Astrocyte of the spinal cord (primary cell): Measurements from ENCODE around the gene UGT1A4.

Experiments
- DNase-seq: peaks from one replicate; pipeline ENCODE4 v3.0.0; 2011; ENCODE audit warnings: low read depth, low spot score
- H3K4me3 ChIP-seq: 2 replicates; pipeline ENCODE4 v1.5.1; 2011; ENCODE audit warnings: low read depth, mild to moderate bottlenecking, low read length, moderate library complexity
- in situ Hi-C: cut with HindIII; loops from 2 replicates; pipeline ENCODE4 v1.10.0; 2017; ENCODE audit warnings: low sequenced_read_pairs
- TF ChIP-seq, protein P1 (sequence below): IDR thresholded peaks from 2 replicates; pipeline ENCODE4 v1.5.1; 2012; ENCODE audit warnings: low read depth, mild to moderate bottlenecking, low read length, inconsistent platforms

The UGT1A4 gene

DNA sequence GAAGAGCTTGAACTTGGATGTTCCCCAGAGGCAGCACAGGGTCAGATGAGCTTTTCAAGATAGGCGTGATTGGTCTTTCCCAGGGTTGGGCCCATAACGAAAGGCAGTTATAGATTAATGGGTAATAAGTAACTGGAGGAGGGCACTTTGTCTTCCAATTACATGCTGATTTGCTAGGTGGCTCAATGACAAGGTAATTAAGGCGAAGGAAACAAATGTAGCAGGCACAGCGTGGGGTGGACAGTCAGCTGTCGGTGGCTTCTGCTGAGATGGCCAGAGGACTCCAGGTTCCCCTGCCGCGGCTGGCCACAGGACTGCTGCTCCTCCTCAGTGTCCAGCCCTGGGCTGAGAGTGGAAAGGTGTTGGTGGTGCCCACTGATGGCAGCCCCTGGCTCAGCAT is at the start of gene UGT1A4:
Gene UGT1A4 (plus strand): TSS at position 185 of the 400 bp plus-strand sequence. CDS start 85 bp downstream, at position 270.
- no peak for DNase-seq
- in situ Hi-C loops = no loop called here
- TF ChIP-seq, protein P1, sequence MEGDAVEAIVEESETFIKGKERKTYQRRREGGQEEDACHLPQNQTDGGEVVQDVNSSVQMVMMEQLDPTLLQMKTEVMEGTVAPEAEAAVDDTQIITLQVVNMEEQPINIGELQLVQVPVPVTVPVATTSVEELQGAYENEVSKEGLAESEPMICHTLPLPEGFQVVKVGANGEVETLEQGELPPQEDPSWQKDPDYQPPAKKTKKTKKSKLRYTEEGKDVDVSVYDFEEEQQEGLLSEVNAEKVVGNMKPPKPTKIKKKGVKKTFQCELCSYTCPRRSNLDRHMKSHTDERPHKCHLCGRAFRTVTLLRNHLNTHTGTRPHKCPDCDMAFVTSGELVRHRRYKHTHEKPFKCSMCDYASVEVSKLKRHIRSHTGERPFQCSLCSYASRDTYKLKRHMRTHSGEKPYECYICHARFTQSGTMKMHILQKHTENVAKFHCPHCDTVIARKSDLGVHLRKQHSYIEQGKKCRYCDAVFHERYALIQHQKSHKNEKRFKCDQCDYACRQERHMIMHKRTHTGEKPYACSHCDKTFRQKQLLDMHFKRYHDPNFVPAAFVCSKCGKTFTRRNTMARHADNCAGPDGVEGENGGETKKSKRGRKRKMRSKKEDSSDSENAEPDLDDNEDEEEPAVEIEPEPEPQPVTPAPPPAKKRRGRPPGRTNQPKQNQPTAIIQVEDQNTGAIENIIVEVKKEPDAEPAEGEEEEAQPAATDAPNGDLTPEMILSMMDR = no peak

DNA sequence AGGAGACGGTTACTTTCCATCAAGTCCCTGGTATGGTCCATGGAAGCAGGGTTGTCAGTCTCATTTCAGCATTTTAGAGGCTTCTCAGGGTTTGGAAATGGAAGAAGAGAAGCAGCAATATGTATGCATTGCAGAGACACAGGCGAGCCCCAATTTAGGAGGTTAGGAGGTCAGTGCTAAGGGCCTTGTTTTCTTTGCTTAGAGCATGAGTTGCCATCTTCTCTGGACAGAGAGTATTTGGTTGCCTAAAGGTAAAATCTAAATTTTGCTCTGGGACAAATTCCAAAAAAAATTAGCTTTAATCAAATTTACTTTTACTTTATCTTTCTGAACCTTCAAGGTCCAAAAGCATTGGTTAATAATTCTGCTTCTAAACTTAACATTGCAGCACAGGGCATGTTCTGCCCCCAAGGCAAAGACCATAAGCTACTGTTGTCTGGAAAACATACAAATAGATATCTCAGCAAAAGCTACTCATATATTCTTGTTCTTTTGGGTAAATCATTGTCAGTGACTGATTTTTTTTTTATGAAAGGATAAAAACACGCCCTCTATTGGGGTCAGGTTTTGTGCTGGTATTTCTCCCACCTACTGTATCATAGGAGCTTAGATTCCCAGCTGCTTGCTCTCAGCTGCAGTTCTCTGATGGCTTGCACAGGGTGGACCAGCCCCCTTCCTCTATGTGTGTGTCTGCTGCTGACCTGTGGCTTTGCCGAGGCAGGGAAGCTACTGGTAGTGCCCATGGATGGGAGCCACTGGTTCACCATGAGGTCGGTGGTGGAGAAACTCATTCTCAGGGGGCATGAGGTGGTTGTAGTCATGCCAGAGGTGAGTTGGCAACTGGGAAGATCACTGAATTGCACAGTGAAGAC is 47.0 kb upstream of the UGT1A4 start, which contains the start of gene UGT1A9:
Gene UGT1A9 (plus strand): TSS at position 609 of the 872 bp plus-strand sequence. CDS start 37 bp downstream, at position 646.
- no peak within 1 kb of the TSS for H3K4me3 ChIP-seq
- TF ChIP-seq, protein P1 = no peak
- no peak for DNase-seq
- in situ Hi-C loops = no loop called here

More for the DNA sequence above, at the start of gene UGT1A4:
- H3K4me3 ChIP-seq = no peak within 1 kb of the TSS

DNA sequence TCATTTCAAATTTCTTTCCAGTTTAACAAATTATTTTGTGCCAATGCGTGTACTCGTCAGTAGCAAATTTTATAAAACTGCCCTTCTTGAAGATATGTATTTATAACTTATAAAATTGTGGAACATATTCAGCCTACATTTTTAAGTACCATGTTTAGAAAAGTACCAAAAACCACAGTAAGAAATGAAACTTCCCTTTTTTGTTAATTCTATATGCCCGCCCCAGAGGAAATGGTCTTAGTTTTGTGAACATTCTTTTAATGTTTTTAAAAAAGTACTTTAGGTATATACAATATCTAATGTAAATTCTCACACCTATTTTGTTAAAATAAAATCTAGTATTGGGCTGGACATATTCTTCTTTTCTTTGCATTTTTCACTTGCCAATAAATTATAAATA is 45.6 kb upstream of the UGT1A4 start:
- no peak overlapping the region for H3K4me3 ChIP-seq
- in situ Hi-C loops = no loop called here
- DNase-seq = no peak
- TF ChIP-seq, protein P1 = no peak

DNA sequence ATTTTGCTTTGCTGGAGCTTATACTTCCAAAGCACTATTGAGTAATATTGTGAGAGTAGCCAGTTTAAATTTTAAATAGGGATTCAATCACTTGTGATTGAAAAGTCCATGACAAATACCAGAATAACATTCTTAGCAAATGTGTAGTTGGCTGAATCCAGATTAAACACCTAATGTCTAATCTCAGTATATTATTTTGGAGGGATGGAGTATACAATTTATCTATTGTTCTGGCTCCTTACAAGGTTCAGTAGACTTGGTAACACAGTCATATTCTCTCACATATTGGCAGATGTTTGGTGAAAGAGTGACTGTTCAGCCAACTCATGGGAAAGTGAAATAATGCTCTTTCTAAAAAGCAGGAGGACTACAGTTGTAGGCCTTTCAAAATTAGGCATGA is 44.6 kb upstream of the UGT1A4 start:
- in situ Hi-C loops = no loop called here
- DNase-seq = no peak
- H3K4me3 ChIP-seq = no peak overlapping the region
- TF ChIP-seq, protein P1 = no peak

DNA sequence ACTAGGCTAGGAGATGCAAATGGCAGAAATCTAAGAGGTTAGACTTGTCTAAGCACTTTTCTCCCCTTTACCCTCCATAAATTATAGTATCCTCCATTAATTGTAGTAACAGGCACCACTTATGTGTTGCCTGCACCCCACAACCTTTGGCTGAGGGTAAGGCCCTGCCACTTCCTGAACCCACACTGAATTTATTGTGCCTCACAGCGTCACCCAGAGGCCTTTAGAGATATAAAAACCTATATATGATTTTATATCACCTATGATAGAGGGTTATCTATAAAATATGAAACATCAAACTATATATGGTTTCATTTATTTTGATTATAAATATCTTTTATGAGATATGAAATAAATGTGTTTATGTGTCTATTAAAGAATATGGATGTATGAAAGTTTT is 44.2 kb upstream of the UGT1A4 start:
- in situ Hi-C loops = no loop called here
- no peak for DNase-seq
- no peak overlapping the region for H3K4me3 ChIP-seq
- TF ChIP-seq, protein P1 = no peak

DNA sequence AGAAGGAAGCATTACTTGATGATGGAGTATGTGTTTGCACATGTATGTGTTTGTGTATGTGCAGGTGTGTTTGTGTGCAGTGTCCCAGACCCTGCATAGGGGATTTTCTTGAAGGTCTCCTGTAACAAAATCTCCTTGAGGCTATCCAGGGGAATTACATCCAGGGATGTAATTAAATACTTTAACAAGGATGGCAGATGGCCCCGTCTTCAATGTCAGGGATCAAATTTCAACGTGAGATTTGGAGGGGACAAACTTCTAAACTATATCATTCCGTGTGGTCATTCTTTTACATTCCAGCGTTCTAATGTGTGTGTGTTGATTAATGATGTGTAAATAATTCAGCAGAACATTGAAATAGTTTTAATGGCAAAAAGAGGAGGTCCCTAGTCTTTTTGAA is 43.5 kb upstream of the UGT1A4 start:
- no peak for DNase-seq
- in situ Hi-C loops = no loop called here
- TF ChIP-seq, protein P1 = no peak
- no peak overlapping the region for H3K4me3 ChIP-seq
